Retinal pigment epithelial cell (primary cell): ENCODE results near the gene IL16.
"Not testable (repeated sequence)": the region's sequence is repeated elsewhere in the genome, so short reads cannot be mapped to it uniquely, and the experiment has no call there.

Experiments
- DNase-seq: peaks from one replicate; pipeline ENCODE4 v3.0.0-alpha.2; 2010; ENCODE audit warnings: low read depth
- H3K4me3 ChIP-seq: 2 replicates; pipeline ENCODE4 v1.5.1; 2011; ENCODE audit warnings: mild to moderate bottlenecking, low read length, control low read depth, moderate library complexity
- CTCF ChIP-seq: conservative IDR thresholded peaks from 2 replicates; pipeline ENCODE4 v1.5.1; 2011; ENCODE audit warnings: low read depth, low read length, control low read depth, inconsistent platforms

The IL16 gene

GRCh38 chr15:81327516-81327915 lies 130.8 kb downstream of the IL16 start:
- no peak for TF ChIP-seq CTCF
- no peak overlapping the region for H3K4me3 ChIP-seq
- peak; percentile 43 for DNase-seq

DNA sequence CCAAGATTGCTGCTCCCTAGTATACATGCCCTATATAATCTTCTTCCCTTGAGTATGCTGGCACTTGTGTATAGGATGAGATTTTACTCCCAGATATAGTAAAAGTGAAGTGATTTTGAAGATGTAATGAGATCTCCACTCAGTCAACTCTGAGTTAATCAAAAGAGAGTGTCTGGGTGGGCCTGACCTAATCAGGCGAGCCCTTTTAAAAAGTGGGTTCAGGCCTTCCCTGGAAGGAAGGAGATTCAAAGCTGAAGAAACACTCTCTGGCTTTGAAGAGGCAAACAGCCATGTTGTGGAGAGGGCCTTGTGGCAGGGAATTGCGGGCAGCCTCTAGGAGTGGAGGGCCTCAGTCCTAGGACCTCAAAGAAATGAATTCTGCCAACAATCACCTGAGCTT lies 132.8 kb downstream of the IL16 start:
- no peak overlapping the region for H3K4me3 ChIP-seq
- no peak for TF ChIP-seq CTCF
- no peak for DNase-seq

GRCh38 chr15:81330366-81331090 lies 133.8 kb downstream of the IL16 start:
- no peak for TF ChIP-seq CTCF
- H3K4me3 ChIP-seq = no peak overlapping the region
- no peak for DNase-seq

DNA sequence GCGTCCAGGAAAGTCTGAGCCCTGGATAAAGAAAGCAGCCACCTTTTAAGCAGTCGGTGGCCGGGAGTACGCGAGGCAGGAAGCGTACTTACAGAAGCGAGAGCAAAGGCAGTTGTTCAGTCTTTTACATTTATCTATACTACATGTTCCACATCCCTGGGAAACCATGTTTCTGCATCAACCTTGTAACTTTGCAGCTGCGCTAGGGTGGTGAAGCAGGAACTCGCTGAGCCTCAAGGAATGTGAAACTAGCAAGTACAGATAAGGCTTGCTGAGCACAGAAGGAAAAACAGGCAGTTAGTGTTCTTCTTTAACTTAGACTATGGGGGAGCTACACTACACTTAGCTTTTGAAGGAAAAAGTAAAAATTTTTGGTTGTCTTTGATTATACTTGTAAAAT lies 134.5 kb downstream of the IL16 start:
- DNase-seq, H3K4me3 ChIP-seq: not testable (repeated sequence)

DNA sequence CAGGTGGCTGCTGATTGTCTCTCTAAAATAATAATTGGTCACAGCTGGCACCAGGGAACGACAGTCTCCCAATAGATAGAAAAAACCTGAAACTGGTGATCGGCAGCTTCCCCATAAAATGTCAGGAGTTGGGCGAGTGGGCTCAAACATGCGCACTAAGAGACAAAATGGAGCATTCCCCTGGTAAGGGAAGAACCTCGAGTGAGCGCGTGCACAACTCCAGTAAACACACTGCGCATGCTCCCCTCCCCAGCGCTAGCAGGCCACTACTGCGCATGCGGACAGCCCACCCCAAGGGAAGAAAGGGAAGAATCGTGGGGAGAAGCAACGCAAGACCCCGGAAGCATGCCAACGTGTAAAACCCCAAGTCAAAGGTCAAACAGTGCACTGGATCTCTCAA lies 134.9 kb downstream of the IL16 start:
- TF ChIP-seq CTCF = no peak
- no peak for DNase-seq
- H3K4me3 ChIP-seq = no peak overlapping the region

DNA sequence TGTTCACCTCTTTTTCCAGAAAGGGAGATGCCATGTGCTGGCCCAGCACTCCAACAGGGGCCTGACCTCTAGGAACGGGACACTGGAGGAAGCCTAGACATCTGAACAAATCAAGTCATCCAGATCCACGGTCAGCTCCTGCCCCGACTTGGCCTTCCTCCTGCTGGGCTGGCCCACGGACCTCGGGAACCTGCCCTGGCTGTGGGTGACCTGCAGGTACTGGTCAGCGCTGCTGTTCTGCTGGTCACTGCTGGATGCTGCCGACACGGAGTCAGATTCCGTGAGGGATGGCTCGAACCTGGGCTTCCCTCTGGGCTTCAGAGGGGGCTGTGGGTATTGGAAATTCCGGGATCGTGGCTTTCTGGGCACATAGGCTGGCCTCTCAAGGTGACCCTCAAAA lies 135.6 kb downstream of the IL16 start:
- DNase-seq = no peak
- TF ChIP-seq CTCF = no peak
- no peak overlapping the region for H3K4me3 ChIP-seq

DNA sequence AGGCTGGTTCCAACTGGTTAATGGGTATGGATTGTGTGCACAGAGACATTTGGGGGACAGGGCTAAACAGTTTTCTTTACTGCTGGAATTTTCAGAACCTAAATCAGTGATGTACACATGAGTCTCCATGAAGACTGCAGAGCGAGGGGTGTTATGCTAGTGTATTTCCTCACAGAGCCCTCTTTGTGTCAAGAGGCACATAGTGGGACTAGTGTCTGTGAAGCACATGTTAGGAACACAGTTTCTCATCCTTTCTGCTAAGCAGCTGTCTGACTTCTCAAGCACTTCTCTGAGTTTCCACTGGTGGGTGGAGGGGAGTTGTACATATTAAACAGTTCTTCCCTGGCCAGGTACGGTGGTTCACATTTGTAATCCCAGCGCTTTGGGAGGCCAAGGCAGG lies 136.7 kb downstream of the IL16 start:
- no peak for DNase-seq
- no peak for TF ChIP-seq CTCF
- no peak overlapping the region for H3K4me3 ChIP-seq
